HT1080 (cell line): ENCODE results near the gene POLR1H. TPM values are rescaled to one million over a fixed set of nuclear protein-coding genes. Genes with fewer than 3 reads are reported as not detected.

Source experiments
- DNase-seq: peaks from one replicate; pipeline ENCODE4 v3.0.0-alpha.2; 2015; ENCODE audit warnings: low read depth
- total RNA-seq: library from RNA; depleted of rRNA; stranded (reverse); fragments of >200 nt; shearing (Covaris generic); gene quantifications from 2 replicates; pipeline ENCODE4 v1.2.3, GENCODE V29; 2014

POLR1H gene
- total RNA-seq, 1 experiment from 2014 or later = 56.6 TPM

GRCh38 chr6:30061858-30062458 is 893 bp downstream of the POLR1H start:
- DNase-seq = peak; percentile 14

DNA sequence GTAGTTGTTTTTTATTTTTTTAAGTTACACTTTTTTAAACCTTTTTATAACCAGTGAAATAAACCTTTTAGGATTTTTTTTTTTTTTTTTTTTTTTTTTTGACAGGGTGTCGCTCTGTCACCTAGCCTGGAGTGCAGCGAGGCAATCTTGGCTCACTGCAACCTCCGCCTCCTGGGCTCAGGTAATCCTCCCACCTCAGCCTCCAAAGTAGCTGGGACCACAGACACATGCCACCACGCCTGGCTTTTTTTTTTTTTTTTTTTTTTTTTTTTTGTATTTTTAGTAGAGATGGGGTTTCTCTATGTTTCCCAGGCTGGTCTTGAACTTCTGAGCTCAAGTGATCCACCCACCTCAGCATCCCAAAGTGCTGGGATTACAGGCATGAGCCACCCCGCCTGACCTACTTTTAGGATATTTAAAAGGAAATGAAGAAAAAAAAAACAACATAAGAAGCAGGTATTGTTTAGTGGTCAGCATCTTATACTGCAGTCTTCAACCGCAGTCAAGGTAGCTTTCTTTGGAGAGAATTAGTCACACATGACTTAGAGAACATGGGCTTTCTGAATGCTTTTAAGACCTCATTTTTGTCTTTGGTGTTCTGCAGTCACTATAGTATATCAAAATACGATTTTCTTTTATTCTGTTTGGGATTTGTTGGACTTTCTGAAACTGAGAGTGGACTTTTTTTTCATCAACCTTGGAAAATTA is 1.6 kb downstream of the POLR1H start:
- peak; percentile 2 for DNase-seq

DNA sequence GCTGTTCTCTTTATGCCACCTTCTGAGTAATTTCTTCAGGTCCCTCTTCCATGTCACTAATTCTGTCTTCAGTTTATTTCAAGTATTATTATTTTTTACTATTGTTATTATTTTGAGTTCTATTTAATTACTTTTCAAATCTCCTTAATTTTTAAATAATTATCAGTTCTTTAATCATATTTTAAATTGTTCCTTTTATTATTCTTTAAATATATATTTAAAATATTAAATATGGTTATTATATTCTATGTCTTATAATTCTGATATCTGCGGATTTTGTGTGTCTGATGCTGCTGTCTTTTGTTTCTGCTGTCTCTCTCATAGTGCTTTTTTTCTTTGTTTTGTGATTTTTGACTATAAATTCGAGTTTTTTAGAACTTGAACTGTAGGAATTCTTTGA is 2.2 kb downstream of the POLR1H start:
- no peak for DNase-seq

- no peak for DNase-seq
Measured at GRCh38 chr6:30066082-30066481, 5.0 kb downstream of the POLR1H start.

DNA sequence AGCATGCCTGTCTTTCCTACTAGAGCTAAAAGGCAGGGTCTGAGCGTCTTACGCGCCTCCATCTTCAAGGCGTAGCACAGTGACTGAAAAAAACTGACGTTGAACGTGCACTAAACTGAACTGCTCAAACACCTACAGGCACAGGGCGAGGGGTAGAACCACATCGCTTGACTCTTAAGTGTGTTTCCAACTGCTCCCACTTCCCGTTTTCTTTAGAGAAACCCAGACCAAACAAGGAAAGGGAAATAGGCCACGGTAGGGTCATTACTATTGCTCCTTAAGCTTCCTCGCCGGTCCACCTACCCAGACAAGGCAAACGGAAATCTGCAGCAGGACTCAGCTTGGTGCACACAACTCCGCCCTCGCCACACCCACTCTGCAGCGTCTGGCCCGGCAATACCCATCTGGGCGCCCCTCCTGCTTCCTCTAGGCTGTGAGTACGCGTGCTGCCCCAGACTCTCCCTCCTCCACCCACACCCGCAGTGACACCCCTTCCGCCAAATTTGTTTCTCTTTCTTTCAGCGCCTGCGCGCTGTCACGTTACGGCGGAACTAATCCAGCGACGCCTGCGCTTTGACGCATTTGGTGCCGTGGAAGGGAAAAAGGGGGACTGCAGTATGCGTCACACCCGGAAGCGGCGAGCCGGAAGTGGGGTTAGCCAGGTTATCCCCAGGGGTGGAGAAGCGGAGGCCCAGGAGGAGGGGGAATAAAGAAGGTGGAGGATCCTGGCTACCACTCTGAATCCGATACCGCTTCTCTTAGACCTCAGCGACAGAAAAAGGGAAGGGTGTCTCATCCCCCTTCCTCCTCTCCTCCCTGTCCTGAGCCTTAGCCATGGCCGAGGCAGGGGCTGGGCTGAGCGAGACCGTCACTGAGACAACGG is 5.8 kb downstream of the POLR1H start, which contains the start of gene PPP1R11:
TSS of gene PPP1R11 (plus strand) at position 622 of the 883 bp plus-strand sequence. CDS start at position 835, 213 bp downstream.
- peak; percentile 99 for DNase-seq

DNA sequence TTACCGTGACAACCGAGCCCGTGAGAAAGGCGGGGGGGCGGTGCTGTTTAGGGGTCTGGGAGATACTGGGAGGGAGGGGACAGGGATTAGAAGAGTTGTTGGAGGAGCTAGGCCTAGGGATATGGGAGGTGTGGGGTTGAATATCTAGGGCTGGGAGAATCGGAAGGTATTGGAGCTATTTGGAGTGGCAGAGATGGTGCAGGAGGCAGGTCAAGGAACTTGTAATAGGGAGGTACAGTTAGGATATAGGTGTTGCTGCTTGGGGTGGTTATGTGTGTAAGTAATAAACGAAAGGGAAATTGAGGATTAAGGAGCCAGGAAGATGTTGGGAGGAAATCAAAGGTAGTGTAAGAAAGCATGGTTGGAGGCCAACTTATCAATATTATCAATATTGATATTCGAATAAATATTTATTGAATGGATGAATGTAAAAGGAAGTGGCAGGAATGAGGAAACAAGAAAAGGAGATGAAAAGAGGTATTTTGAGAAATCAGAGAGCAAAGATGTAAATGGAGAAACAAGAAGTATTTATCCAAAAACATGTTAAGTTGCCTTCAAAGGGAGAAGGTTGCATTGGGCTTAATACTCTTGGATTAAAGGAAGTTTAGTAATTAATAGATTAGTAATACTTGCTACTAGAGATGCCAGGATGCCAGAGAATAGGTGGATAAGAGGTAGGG is 6.5 kb downstream of the POLR1H start:
- no peak for DNase-seq

DNA sequence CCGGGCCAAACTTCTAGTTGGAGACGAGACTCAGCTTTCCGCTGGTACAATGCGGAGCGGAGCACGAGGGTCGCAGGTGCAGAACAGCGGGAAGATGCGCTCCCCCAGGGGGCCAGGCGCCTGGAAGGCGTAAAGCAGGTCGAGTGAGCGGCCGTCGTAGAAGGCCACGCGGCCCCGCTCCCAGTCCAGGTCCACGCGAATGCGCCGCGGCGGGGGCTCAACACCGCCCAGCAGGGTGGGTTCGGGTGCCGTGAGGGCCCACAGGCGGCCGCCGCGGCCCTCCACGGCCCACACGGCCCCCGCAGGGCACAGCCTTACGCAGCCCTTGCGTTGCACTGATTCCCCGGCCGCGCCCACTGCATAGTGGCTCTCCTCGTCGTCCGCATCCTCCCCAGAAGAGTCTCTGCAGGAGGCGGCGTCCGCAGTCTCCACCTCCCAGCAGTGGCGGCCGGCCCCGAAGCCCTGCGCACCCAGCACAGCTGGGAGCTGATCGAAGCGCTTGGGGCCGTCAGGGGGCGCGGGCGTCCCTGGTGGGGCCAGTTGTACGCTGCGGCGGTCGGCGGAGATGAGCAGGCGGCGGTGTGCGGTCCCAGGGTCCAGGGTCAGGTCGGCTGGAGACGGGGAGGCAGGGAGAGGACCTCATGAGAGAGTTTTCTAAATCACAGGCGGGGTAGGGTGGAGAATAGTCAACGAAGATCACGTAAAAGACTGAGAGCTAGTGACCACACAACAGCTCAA is 10.2 kb downstream of the POLR1H start:
- no peak for DNase-seq

GRCh38 chr6:30071858-30072257 is 10.8 kb downstream of the POLR1H start:
- no peak for DNase-seq

- no peak for DNase-seq
Measured at GRCh38 chr6:30073489-30074235, 12.6 kb downstream of the POLR1H start.

DNA sequence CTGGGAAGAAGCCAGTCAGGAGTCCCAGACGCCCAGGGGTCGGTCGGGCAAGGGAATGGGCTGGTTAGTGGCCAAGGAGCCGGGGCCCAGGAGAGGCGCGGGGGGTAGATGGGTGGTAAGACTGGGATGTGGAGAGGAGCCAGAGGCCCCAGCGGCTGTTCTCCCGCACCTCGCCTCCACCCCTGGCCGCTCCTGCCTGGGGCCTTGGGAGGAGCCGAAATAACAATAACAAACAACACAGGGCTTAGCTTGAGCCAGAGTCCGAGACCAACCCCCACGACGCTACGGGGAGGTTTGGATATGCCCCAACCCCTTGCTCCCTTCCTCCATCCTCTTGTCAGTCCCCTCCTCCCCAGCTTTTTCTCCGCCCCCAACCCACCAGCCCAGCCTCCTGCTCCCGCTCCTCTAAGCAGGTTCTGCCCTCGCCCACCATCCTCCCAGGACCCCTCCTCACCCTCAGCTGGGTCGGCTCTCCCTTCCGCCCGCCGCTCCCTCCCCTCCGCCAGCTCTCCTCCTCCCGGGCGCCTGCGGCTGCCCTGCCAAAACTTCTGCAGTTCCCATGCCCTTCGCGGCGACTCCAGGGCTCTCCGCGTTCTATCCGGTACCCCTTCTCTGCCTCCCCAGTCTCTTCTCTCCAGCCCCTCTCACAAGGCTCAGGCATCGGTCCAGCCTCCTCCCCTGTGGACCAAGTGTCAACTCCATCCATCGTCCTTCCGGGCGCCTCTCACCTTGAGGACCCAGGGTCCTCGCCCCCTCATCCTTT is 13.4 kb downstream of the POLR1H start:
- no peak for DNase-seq

DNA sequence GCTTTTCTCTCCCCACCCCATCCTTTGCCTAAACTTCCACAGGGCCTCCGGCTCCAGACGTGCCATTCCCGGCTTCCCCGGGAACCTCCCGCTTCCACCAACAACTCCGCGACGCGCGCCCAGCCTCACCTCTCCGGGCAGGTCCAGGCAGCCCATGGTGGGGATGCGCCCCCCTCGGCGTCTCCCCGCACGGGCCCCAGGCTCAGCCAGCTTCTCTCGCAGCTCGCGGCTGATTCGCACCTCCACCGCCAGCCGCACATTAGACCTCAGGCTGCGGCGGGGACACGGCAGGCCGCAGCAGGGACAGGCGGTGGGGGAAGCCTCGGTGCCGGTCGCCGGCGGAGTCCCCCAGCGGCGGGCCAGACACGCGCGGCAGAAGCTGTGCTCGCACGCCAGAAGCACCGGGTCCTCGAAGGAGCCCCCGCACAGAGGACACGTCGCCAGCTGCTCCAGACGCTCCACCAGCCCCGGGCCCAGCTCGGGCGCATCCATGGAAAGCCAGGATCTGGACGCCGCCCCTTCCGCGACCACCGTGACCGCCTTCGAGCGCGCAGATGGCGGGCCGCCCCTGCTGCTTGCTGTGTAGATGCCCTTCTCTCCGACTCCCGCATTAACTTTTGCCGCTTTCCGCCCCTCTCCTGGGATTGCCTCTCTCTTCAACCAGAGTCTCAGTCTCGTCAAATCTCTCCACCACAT is 14.2 kb downstream of the POLR1H start, which contains the start of gene RNF39:
TSS of gene RNF39 (minus strand) at position 676 of the 696 bp plus-strand sequence. CDS start at position 492, 184 bp downstream.
- no peak for DNase-seq

GRCh38 chr6:30075790-30076732 is 15.0 kb downstream of the POLR1H start:
- peak; percentile 40 for DNase-seq

GRCh38 chr6:30077218-30077617 is 16.2 kb downstream of the POLR1H start:
- no peak for DNase-seq

DNA sequence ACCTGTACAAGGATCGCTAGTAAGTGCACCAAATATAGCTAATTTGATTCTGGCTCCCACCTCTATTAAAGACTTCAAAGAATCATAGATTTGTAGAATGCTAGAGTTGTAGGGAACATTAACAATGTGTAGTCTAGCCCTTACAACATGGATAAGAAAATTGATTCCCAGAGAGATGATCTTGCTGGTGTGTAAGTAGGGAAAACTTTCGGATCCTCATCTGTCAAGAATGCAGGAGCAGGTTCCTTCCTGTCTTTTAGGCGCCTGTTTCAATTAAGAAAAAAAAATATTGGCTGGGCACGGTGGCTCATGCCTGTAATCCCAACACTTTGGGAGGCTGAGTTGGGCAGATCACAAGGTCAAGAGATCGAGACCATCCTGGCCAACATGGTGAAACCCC is 26.8 kb downstream of the POLR1H start:
- no peak for DNase-seq

GRCh38 chr6:30091577-30092381 is 30.7 kb downstream of the POLR1H start:
- DNase-seq = peak; percentile 64

GRCh38 chr6:30092852-30093543 is 31.9 kb downstream of the POLR1H start:
- DNase-seq = no peak
